SK-N-SH (cell line): Measurements from ENCODE around the gene OR3A3. TPM values are rescaled to one million over a fixed set of nuclear protein-coding genes. Genes with fewer than 3 reads are reported as not detected.
"Not testable (repeated sequence)": the region's sequence is repeated elsewhere in the genome, so short reads cannot be mapped to it uniquely, and the experiment has no call there.

Experiments used
- CTCF ChIA-PET: fragments of 300-600, 350-600 bp; formaldehyde crosslinking; extraction: SDS; loops from one replicate; lab custom pipeline; 2021; lab: Yijun Ruan, JAX
- POLR2A ChIA-PET: fragments of 350-600 bp; sonication (Branson Sonifier 250); formaldehyde crosslinking; extraction: SDS; loops from one replicate; lab custom pipeline; 2020; ENCODE audit warnings: antibody characterized with exemption, inconsistent platforms; lab: Yijun Ruan, JAX
- DNase-seq: peaks from one replicate; pipeline ENCODE4 v3.0.0; 2012
- H2AFZ ChIP-seq: fragments of 200-600 bp; sonication (generic); 2 replicates; pipeline ENCODE4 v1.8.1; 2016; ENCODE audit warnings: antibody characterized with exemption, mild to moderate bottlenecking, low read depth
- H3F3A ChIP-seq: fragments of 200-600 bp; sonication (generic); replicated peaks from 2 replicates; pipeline ENCODE3; 2016; ENCODE audit warnings: antibody characterized with exemption, mild to moderate bottlenecking; ENCODE audit not compliant: insufficient read depth
- H3K27ac ChIP-seq, 2 experiments: fragments of 200-500 bp in 1 of 2; fragments of 200-600 bp in 1 of 2; sonication (Bioruptor generic) in 1 of 2; sonication (generic), shearing (Covaris generic) in 1 of 2; 2 replicates each; pipeline versions ENCODE4 v1.5.1 to v1.6.1; 2014 to 2016; ENCODE audit warnings: low read depth in 2 of 2, inconsistent platforms in 1 of 2, low read length in 1 of 2, mild to moderate bottlenecking in 1 of 2, mixed read lengths in 1 of 2
- H3K27me3 ChIP-seq: fragments of 200-600 bp; sonication (generic), shearing (Covaris generic); 2 replicates; pipeline ENCODE4 v1.6.1; 2016; ENCODE audit warnings: mixed run types; ENCODE audit not compliant: insufficient read depth
- H3K36me3 ChIP-seq, 2 experiments: fragments of 200-500 bp in 1 of 2; fragments of 200-600 bp in 1 of 2; sonication (Bioruptor generic) in 1 of 2; sonication (generic) in 1 of 2; replicated peaks in 1 of 2; 2 replicates each; pipeline versions ENCODE3 to v1.5.1; 2014 to 2016; ENCODE audit warnings: low read length in 1 of 2, mild to moderate bottlenecking in 1 of 2; ENCODE audit not compliant: insufficient read depth in 2 of 2, control insufficient read depth in 1 of 2
- H3K4me1 ChIP-seq, 2 experiments: fragments of 200-500 bp in 1 of 2; fragments of 200-600 bp in 1 of 2; sonication (Bioruptor generic) in 1 of 2; sonication (generic), shearing (Covaris generic) in 1 of 2; 2 replicates each; pipeline versions ENCODE4 v1.5.1 to v1.6.1; 2014 to 2016; ENCODE audit warnings: low read depth in 1 of 2, low read length in 1 of 2, mixed run types in 1 of 2; ENCODE audit not compliant: insufficient read depth in 2 of 2, control insufficient read depth in 1 of 2
- H3K4me2 ChIP-seq: fragments of 200-600 bp; sonication (generic), shearing (Covaris generic); 2 replicates; pipeline ENCODE4 v1.6.1; 2017; ENCODE audit warnings: mixed run types
- H3K4me3 ChIP-seq, 2 experiments: fragments of 200-500 bp in 1 of 2; fragments of 200-600 bp in 1 of 2; sonication (Bioruptor generic) in 1 of 2; sonication (generic), shearing (Covaris generic) in 1 of 2; 2 replicates each; pipeline versions ENCODE4 v1.5.1 to v1.8.1; 2014 to 2016; ENCODE audit warnings: low read depth in 2 of 2, inconsistent platforms in 1 of 2, low read length in 1 of 2, mild to moderate bottlenecking in 1 of 2, mixed read lengths in 1 of 2, moderate library complexity in 1 of 2
- H3K79me2 ChIP-seq: fragments of 200-600 bp; sonication (generic); 2 replicates; pipeline ENCODE4 v1.8.1; 2017; ENCODE audit warnings: mild to moderate bottlenecking; ENCODE audit not compliant: insufficient read depth
- H3K9ac ChIP-seq: fragments of 200-600 bp; sonication (generic); 2 replicates; pipeline ENCODE4 v1.6.1; 2017; ENCODE audit warnings: mixed run types
- H3K9me2 ChIP-seq: fragments of 200-600 bp; sonication (generic); 2 replicates; pipeline ENCODE4 v1.6.1; 2017; ENCODE audit warnings: mixed run types
- H3K9me3 ChIP-seq: fragments of 200-600 bp; sonication (generic); 2 replicates; pipeline ENCODE4 v1.6.1; 2017; ENCODE audit warnings: mixed run types, mild to moderate bottlenecking, moderate library complexity
- H4K20me1 ChIP-seq: fragments of 200-600 bp; sonication (generic); 2 replicates; pipeline ENCODE4 v1.6.1; 2017; ENCODE audit warnings: mild to moderate bottlenecking, mixed run types; ENCODE audit not compliant: insufficient read depth
- CHD2 ChIP-seq: fragments of 150-350 bp; IDR thresholded peaks from 2 replicates; pipeline ENCODE4 v1.6.1; 2018; ENCODE audit warnings: low read length; ENCODE audit not compliant: partially characterized antibody
- IRF3 ChIP-seq: fragments of 150-350 bp; IDR thresholded peaks from 2 replicates; pipeline ENCODE4 v1.6.1; 2016; ENCODE audit warnings: mild to moderate bottlenecking, low read depth, low read length
- JUND ChIP-seq: IDR thresholded peaks from 2 replicates; pipeline ENCODE4 v1.4.0; 2012
- REST ChIP-seq: IDR thresholded peaks from 2 replicates; pipeline ENCODE4 v1.6.1; 2012; ENCODE audit warnings: mild to moderate bottlenecking, low read depth, low read length, moderate library complexity
- RXRA ChIP-seq: IDR thresholded peaks from 2 replicates; pipeline ENCODE4 v1.4.0; 2012; ENCODE audit warnings: low read depth, mild to moderate bottlenecking, borderline replicate concordance
- SIN3A ChIP-seq: IDR thresholded peaks from 2 replicates; pipeline ENCODE4 v1.6.1; 2012; ENCODE audit warnings: low read depth, mild to moderate bottlenecking, low read length, moderate library complexity, borderline replicate concordance
- TCF12 ChIP-seq: IDR thresholded peaks from 2 replicates; pipeline ENCODE4 v1.4.0; 2012
- USF1 ChIP-seq: IDR thresholded peaks from 2 replicates; pipeline ENCODE4 v1.4.0; 2012; ENCODE audit warnings: low read depth, borderline replicate concordance
- ZBTB33 ChIP-seq: IDR thresholded peaks from 2 replicates; pipeline ENCODE4 v1.4.0; 2012; ENCODE audit warnings: low read depth, borderline replicate concordance
- WGBS: methylation state at CpG from one replicate; pipeline ENCODE4 v1.1.6; 2017; ENCODE audit warnings: low lambda C conversion rate; 5-methylcytosine and 5-hydroxymethylcytosine counted together
- polyA plus RNA-seq, 3 experiments: library from polyadenylated mRNA; depleted of rRNA; stranded (reverse); fragments of >200 nt; gene quantifications; 2 replicates each; pipeline ENCODE4 v1.2.3, GENCODE V29; 2012

The OR3A3 gene
- polyA plus RNA-seq, 1 of the 3 experiments (the other 2 are of a cell fraction): not detected

- no peak for TF ChIP-seq TCF12
- no peak for TF ChIP-seq RXRA
- TF ChIP-seq CHD2: no peak
- no peak for TF ChIP-seq SIN3A
- no peak for TF ChIP-seq JUND
- TF ChIP-seq IRF3: no peak
- TF ChIP-seq ZBTB33: no peak
These were observed 7.1 kb downstream of the OR3A3 start (continued) for GRCh38 chr17:3418222-3418621.

GRCh38 chr17:3433215-3433614, 22.0 kb downstream of the OR3A3 start:
- H4K20me1 ChIP-seq, H3K27ac ChIP-seq, H3F3A ChIP-seq, H3K79me2 ChIP-seq, POLR2A ChIA-PET, H3K36me3 ChIP-seq, H3K9me2 ChIP-seq, H3K27me3 ChIP-seq, H3K9me3 ChIP-seq, H3K4me3 ChIP-seq, CTCF ChIA-PET, H3K4me1 ChIP-seq, H3K4me2 ChIP-seq, H2AFZ ChIP-seq, DNase-seq, H3K9ac ChIP-seq: not testable (repeated sequence)
- peak; percentile 86 for TF ChIP-seq REST
- WGBS: 10% methylated on average over 7 of the region's 7 CpGs

- 2% methylated on average over 3 of the region's 3 CpGs for WGBS
- POLR2A ChIA-PET: no interaction called here
These were observed 22.6 kb downstream of the OR3A3 start, which contains the start of gene OR1E2 for GRCh38 chr17:3433741-3434140. Gene OR1E2, minus strand, starts transcription at chr17:3433841. Its CDS starts 0 bp downstream, at chr17:3433841.

More at GRCh38 chr17:3433741-3434140, 22.6 kb downstream of the OR3A3 start, which contains the start of gene OR1E2:
- H3K36me3 ChIP-seq: no peaks in the 10 kb centered on the region
- H4K20me1 ChIP-seq: no peaks in the 10 kb centered on the region
- CTCF ChIA-PET: no interaction called here
- no peaks in the 10 kb centered on the region for H3F3A ChIP-seq
- H3K79me2 ChIP-seq: no peaks in the 10 kb centered on the region
- H3K27ac ChIP-seq: no peak within 1 kb of the TSS
- H3K4me3 ChIP-seq: no peak within 1 kb of the TSS
- DNase-seq: no peak
- H3K9ac ChIP-seq: no peak within 1 kb of the TSS
- H3K27me3 ChIP-seq: no peaks in the 10 kb centered on the region
- H2AFZ ChIP-seq: no peak within 1 kb of the TSS
- H3K9me3 ChIP-seq: no peaks in the 10 kb centered on the region
- H3K9me2 ChIP-seq: no peaks in the 10 kb centered on the region
- no peak within 1 kb of the TSS for H3K4me2 ChIP-seq
- no peak for TF ChIP-seq USF1
- H3K4me1 ChIP-seq: no peaks in the 10 kb centered on the region
